SK-N-SH treated with all-trans-retinoic acid at 6 μM for 48 hours (cell line): ENCODE measurements around the gene FGF10.

Experiments
- ARNTL ChIP-seq: fragments of 450-650 bp; formaldehyde crosslinking; IDR thresholded peaks from 2 replicates; pipeline ENCODE4 v1.5.0; 2020; ENCODE audit warnings: low read depth, mild to moderate bottlenecking, moderate library complexity, borderline replicate concordance
- CREB5 ChIP-seq: fragments of 250-450 bp; sonication (Bioruptor Pico); IDR thresholded peaks from 2 replicates; pipeline ENCODE4 v1.5.1; 2020; ENCODE audit warnings: low read depth, mild to moderate bottlenecking, moderate library complexity
- CSDC2 ChIP-seq: fragments of 250-450 bp; sonication (Bioruptor Pico); IDR thresholded peaks from 2 replicates; pipeline ENCODE4 v1.5.0; 2020; ENCODE audit warnings: mild to moderate bottlenecking, moderate library complexity
- ISL1 ChIP-seq: fragments of 250-450 bp; sonication (Bioruptor Pico); IDR thresholded peaks from 2 replicates; pipeline ENCODE4 v2.1.2; 2022; ENCODE audit warnings: mild to moderate bottlenecking, moderate library complexity
- PATZ1 ChIP-seq: fragments of 250-450 bp; sonication (Bioruptor Pico); IDR thresholded peaks from 2 replicates; pipeline ENCODE4 v1.8.0; 2020; ENCODE audit warnings: mild to moderate bottlenecking, moderate library complexity, borderline replicate concordance
- POU6F1 ChIP-seq: fragments of 250-450 bp; sonication (Bioruptor Pico); IDR thresholded peaks from 2 replicates; pipeline ENCODE4 v1.8.0; 2021; ENCODE audit warnings: low read depth, mild to moderate bottlenecking, moderate library complexity, borderline replicate concordance
- RARB ChIP-seq: fragments of 250-450 bp; sonication (Bioruptor Pico); IDR thresholded peaks from 2 replicates; pipeline ENCODE4 v1.8.0; 2021; ENCODE audit warnings: mild to moderate bottlenecking, moderate library complexity
- SNAI2 ChIP-seq: fragments of 250-450 bp; sonication (Bioruptor Pico); IDR thresholded peaks from 2 replicates; pipeline ENCODE4 v1.5.0; 2020; ENCODE audit warnings: mild to moderate bottlenecking, moderate library complexity
- TCF4 ChIP-seq: fragments of 250-450 bp; sonication (Bioruptor Pico); IDR thresholded peaks from 2 replicates; pipeline ENCODE4 v1.8.0; 2021; ENCODE audit warnings: mild to moderate bottlenecking, moderate library complexity, borderline replicate concordance
- TSHZ2 ChIP-seq: fragments of 250-450 bp; sonication (Bioruptor Pico); IDR thresholded peaks from 2 replicates; pipeline ENCODE4 v1.5.0; 2020; ENCODE audit warnings: mild to moderate bottlenecking, moderate library complexity
- ZFP3 ChIP-seq: fragments of 250-450 bp; sonication (Bioruptor Pico); IDR thresholded peaks from 2 replicates; pipeline ENCODE4 v1.5.0; 2020; ENCODE audit warnings: mild to moderate bottlenecking, moderate library complexity
- ZFP30 ChIP-seq: fragments of 450-650 bp; formaldehyde crosslinking; IDR thresholded peaks from 2 replicates; pipeline ENCODE4 v1.5.0; 2022; ENCODE audit warnings: mild to moderate bottlenecking, moderate library complexity
- ZNF565 ChIP-seq: fragments of 450-650 bp; formaldehyde crosslinking; conservative IDR thresholded peaks from 2 replicates; pipeline ENCODE4 v1.5.0; 2020; ENCODE audit warnings: low read depth, mild to moderate bottlenecking, moderate library complexity

- no peak for TF ChIP-seq ARNTL (CRISPR knock-in tag)
- TF ChIP-seq ZFP3 (CRISPR knock-in tag), result no peak
- TF ChIP-seq ZFP30 (CRISPR knock-in tag), result no peak
- no peak for TF ChIP-seq PATZ1 (CRISPR knock-in tag)
- TF ChIP-seq TSHZ2 (CRISPR knock-in tag), result no peak
- no peak for TF ChIP-seq RARB (CRISPR knock-in tag)
- no peak for TF ChIP-seq CREB5 (CRISPR knock-in tag)
- no peak for TF ChIP-seq ISL1
- no peak for TF ChIP-seq SNAI2 (CRISPR knock-in tag)
- no peak for TF ChIP-seq TCF4 (CRISPR knock-in tag)
- TF ChIP-seq CSDC2 (CRISPR knock-in tag), result no peak
- no peak for TF ChIP-seq ZNF565 (CRISPR knock-in tag)
- no peak for TF ChIP-seq POU6F1 (CRISPR knock-in tag)
These were observed 25.1 kb downstream of the FGF10 start for GRCh38 chr5:44364097-44364496.
